Measurements from ENCODE around the gene DRP2.
"Not testable (repeated sequence)": the region's sequence is repeated elsewhere in the genome, so short reads cannot be mapped to it uniquely, and the experiment has no call there.

The DRP2 gene

GRCh38 chrX:101290957-101291603, 71.5 kb downstream of the DRP2 start, which contains the start of gene TAF7L:
Gene TAF7L (minus strand): TSS chrX:101291334. CDS start chrX:101287543, 3,791 bp downstream.
- H3K4me1 ChIP-seq (ENCODE audit: control insufficient read depth, insufficient read depth, low read length, unreplicated experiment), result no peaks in the 10 kb centered on the region

GRCh38 chrX:101295603-101296002, 76.0 kb downstream of the DRP2 start:
- not testable (repeated sequence) for H3K36me3 ChIP-seq (ENCODE audit: insufficient read depth, low read length); H3K27me3 ChIP-seq (ENCODE audit: insufficient read depth, low read length); H2AFZ ChIP-seq (ENCODE audit: low read length, unreplicated experiment); H3K79me2 ChIP-seq (ENCODE audit: control insufficient read depth, insufficient read depth, low read length, unreplicated experiment); H3K27ac ChIP-seq (ENCODE audit: low read depth, low read length); H3K4me1 ChIP-seq (ENCODE audit: control insufficient read depth, insufficient read depth, low read length, unreplicated experiment); H3K4me3 ChIP-seq (ENCODE audit: low read depth, low read length)

More at GRCh38 chrX:101290957-101291603, 71.5 kb downstream of the DRP2 start, which contains the start of gene TAF7L:
- Histone ChIP-seq H3K36me3 (ENCODE audit: insufficient read depth, low read length) (no peaks in the 10 kb centered on the region), H3K79me2 (ENCODE audit: control insufficient read depth, insufficient read depth, low read length, unreplicated experiment) (no peaks in the 10 kb centered on the region), H2AFZ (ENCODE audit: low read length, unreplicated experiment) (peak within 1 kb of the TSS; percentile 50), H3K4me3 (ENCODE audit: low read depth, low read length) (peak within 1 kb of the TSS; percentile 79), H3K27me3 (ENCODE audit: insufficient read depth, low read length) (no peaks in the 10 kb centered on the region), H3K27ac (ENCODE audit: low read depth, low read length) (no peak within 1 kb of the TSS)

- H3K4me3 ChIP-seq (ENCODE audit: low read depth, low read length), result no peak overlapping the region
- no peak overlapping the region for H2AFZ ChIP-seq (ENCODE audit: low read length, unreplicated experiment)
- H3K79me2 ChIP-seq (ENCODE audit: control insufficient read depth, insufficient read depth, low read length, unreplicated experiment), result no peaks in the 10 kb centered on the region
- H3K27ac ChIP-seq (ENCODE audit: low read depth, low read length), result no peak overlapping the region
- H3K27me3 ChIP-seq (ENCODE audit: insufficient read depth, low read length), result no peaks in the 10 kb centered on the region
- no peaks in the 10 kb centered on the region for H3K36me3 ChIP-seq (ENCODE audit: insufficient read depth, low read length)
- H3K4me1 ChIP-seq (ENCODE audit: control insufficient read depth, insufficient read depth, low read length, unreplicated experiment), result no peaks in the 10 kb centered on the region
Measured at GRCh38 chrX:101303790-101304189, 84.2 kb downstream of the DRP2 start.

Data from ACC112 (cell line).